ENCODE data around the gene ACAD10. TPM values are rescaled to one million over a fixed set of nuclear protein-coding genes. Genes with fewer than 3 reads are reported as not detected.

Gene ACAD10
- total and polyA plus RNA-seq, 2 of the 13 experiments (the other 11 are each of a cell fraction or from before 2014, with no cell fraction given): 15.2 to 16.3 TPM

DNA sequence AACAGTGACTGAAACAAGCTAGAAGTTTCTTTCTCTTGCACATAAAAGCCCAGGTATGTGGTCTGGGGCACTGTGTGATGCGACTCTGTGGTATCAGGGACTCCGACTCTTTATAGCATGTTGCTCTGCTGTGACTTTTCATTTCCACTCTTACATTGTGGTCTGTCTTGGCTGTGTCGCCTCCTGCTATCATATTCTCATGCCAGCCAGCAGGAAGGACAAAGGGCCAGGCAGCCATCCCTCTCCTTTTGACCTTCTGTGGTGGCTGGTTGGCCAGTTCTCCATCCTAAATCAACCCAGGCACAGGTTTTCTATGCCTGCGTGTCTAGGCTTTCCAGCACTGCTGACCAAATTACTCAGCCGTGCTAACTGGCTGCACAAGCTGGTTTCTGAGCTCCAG, 8.0 kb downstream of the ACAD10 start (continued):
- TF ChIP-seq ZSCAN30 (CRISPR knock-in tag; IDR thresholded peaks at IDR 0.05) (no peak), TFAP4 (IDR thresholded peaks at IDR 0.05; ENCODE audit: borderline replicate concordance, low read depth) (no peak), MYC (CRISPR knock-in tag; IDR thresholded peaks at IDR 0.05; ENCODE audit: borderline replicate concordance) (no peak)

GRCh38 chr12:111699962-111700361, 14.1 kb downstream of the ACAD10 start:
- in situ Hi-C loops (cut with HindIII; ENCODE audit: extremely low pct_ligation_motif_present, low pct_unique_long_range_greater_than_20kb): no loop called here
- ATAC-seq: no peak

More at GRCh38 chr12:111699962-111700361, 14.1 kb downstream of the ACAD10 start:
- Histone ChIP-seq H3K36me3 (replicated peaks in 1 of 2; ENCODE audit: control insufficient read depth in 1 of 2, insufficient read depth in 2 of 2, low read length in 2 of 2) (peaks cover 12 to 49% of the 10 kb centered on the region in 2 experiments), H3K79me2 (ENCODE audit: insufficient read depth, low read length) (no peaks in the 10 kb centered on the region), H3K9me3 (ENCODE audit: low read length) (no peaks in the 10 kb centered on the region), H2AFZ (ENCODE audit: low read length) (no peak overlapping the region), H3K4me1 (ENCODE audit: insufficient read depth, low read length) (no peaks in the 10 kb centered on the region), H4K20me1 (ENCODE audit: insufficient read depth, low read length) (no peaks in the 10 kb centered on the region), H3K4me2 (ENCODE audit: low read depth, low read length) (no peak overlapping the region), H3K9ac (ENCODE audit: insufficient read depth, low read depth, low read length) (no peak overlapping the region), H3K27me3 (ENCODE audit: control insufficient read depth in 1 of 2, insufficient read depth in 2 of 2, low read length in 2 of 2) (no peaks in the 10 kb centered on the region), H3K27ac (ENCODE audit: extremely low read length, insufficient read depth, low read length) (no peak overlapping the region), H3K4me3 (replicated peaks in 1 of 3; ENCODE audit: insufficient read depth in 1 of 3, low read depth in 2 of 3, low read length in 3 of 3) (no peak overlapping the region)
- no TSS peak for BruUV-seq (replicated peaks)
- no peak for FAIRE-seq
- ChIA-PET POLR2A (no interaction called here), CTCF (ENCODE audit: low intra/inter-chr PET ratio, low total read pairs) (no interaction called here)
- intact Hi-C loops (cut with micrococcal nuclease; ENCODE audit: unreplicated experiment): no loop called here
- WGBS (ENCODE audit: low lambda C conversion rate): 98% methylated on average over 2 of the region's 2 CpGs
- no peak for DNase-seq (ENCODE audit: low spot score)
- TF ChIP-seq AHDC1 (CRISPR knock-in tag; IDR thresholded peaks at IDR 0.05; ENCODE audit: borderline replicate concordance) (no peak), ZNF121 (CRISPR knock-in tag; IDR thresholded peaks at IDR 0.05) (peak; percentile 74)

All from HepG2 (cell line).